H1 (cell line): ENCODE data around the gene BLOC1S4. TPM values are rescaled to one million over a fixed set of nuclear protein-coding genes. Genes with fewer than 3 reads are reported as not detected.

ENCODE experiments used
- CTCF ChIA-PET: fragments of 300-600 bp; sonication (Branson Sonifier 250); formaldehyde crosslinking; loops from one replicate; lab custom pipeline; 2021; ENCODE audit not compliant: partially characterized antibody; lab: Charles Lee
- POLR2A ChIA-PET: fragments of 300-600 bp; sonication (Branson Sonifier 250); formaldehyde crosslinking; loops from one replicate; lab custom pipeline; 2021; ENCODE audit warnings: inconsistent platforms; ENCODE audit not compliant: partially characterized antibody; lab: Charles Lee
- DNase-seq, 2 experiments: peaks; one replicate each; pipeline versions ENCODE4 v3.0.0 to v3.0.0-alpha.2; 2010 to 2022; ENCODE audit warnings: low spot score in 2 of 2, low read depth in 1 of 2, mixed read lengths in 1 of 2
- FAIRE-seq: peaks from 2 replicates; lab custom pipeline; 2011; peaks lifted over from hg19 to GRCh38; lab: Jason Lieb, UNC
- H2AFZ ChIP-seq: 2 replicates; pipeline ENCODE4 v1.8.1; 2012; ENCODE audit warnings: low read length, inconsistent platforms
- H2AK5ac ChIP-seq: 2 replicates; pipeline ENCODE4 v1.6.1; 2013; ENCODE audit warnings: low read depth, low read length
- H2BK120ac ChIP-seq: replicated peaks from 2 replicates; pipeline ENCODE3; 2013; ENCODE audit warnings: low read depth, low read length, inconsistent platforms
- H2BK12ac ChIP-seq: 2 replicates; pipeline ENCODE4 v1.6.1; 2013; ENCODE audit warnings: low read depth, low read length
- H2BK15ac ChIP-seq: 2 replicates; pipeline ENCODE4 v1.6.1; 2013; ENCODE audit warnings: low read length
- H2BK20ac ChIP-seq: 2 replicates; pipeline ENCODE4 v1.6.1; 2013; ENCODE audit warnings: low read length
- H2BK5ac ChIP-seq: 2 replicates; pipeline ENCODE4 v1.6.1; 2013; ENCODE audit warnings: low read depth, low read length
- H3K14ac ChIP-seq: 2 replicates; pipeline ENCODE4 v1.6.1; 2013; ENCODE audit warnings: inconsistent platforms; ENCODE audit not compliant: insufficient read length
- H3K18ac ChIP-seq: 2 replicates; pipeline ENCODE4 v1.6.1; 2013; ENCODE audit warnings: low read length; ENCODE audit errors: extremely low read depth
- H3K23ac ChIP-seq: 2 replicates; pipeline ENCODE4 v1.6.1; 2013; ENCODE audit warnings: inconsistent platforms; ENCODE audit not compliant: insufficient read length
- H3K23me2 ChIP-seq: 2 replicates; pipeline ENCODE4 v1.6.1; 2013; ENCODE audit warnings: low read depth, low read length
- H3K27ac ChIP-seq: 2 replicates; pipeline ENCODE4 v1.6.1; 2011; ENCODE audit warnings: low read depth, low read length, inconsistent platforms
- H3K27me3 ChIP-seq, 4 experiments: replicated peaks in 1 of 4; 1 replicate in 1 of 4; 2 replicates in 3 of 4; pipeline versions ENCODE4 v1.6.1 to v1.8.1; 2011 to 2013; ENCODE audit warnings: low read length in 3 of 4, mild to moderate bottlenecking in 3 of 4, inconsistent platforms in 2 of 4, mixed read lengths in 2 of 4, moderate library complexity in 1 of 4; ENCODE audit not compliant: control insufficient read depth in 3 of 4, insufficient read depth in 3 of 4; ENCODE audit errors: extremely low read depth in 1 of 4
- H3K36me3 ChIP-seq, 4 experiments: 2 replicates each; pipeline versions ENCODE4 v1.6.1 to v1.8.1; 2011 to 2013; ENCODE audit warnings: mild to moderate bottlenecking in 4 of 4, low read length in 3 of 4, moderate library complexity in 2 of 4, control low read depth in 1 of 4, inconsistent platforms in 1 of 4; ENCODE audit not compliant: insufficient read depth in 4 of 4, control insufficient read depth in 2 of 4
- H3K4ac ChIP-seq: replicated peaks from 2 replicates; pipeline ENCODE3; 2013; ENCODE audit warnings: low read length, low read depth, mixed read lengths, inconsistent platforms; ENCODE audit not compliant: insufficient read length
- H3K4me1 ChIP-seq, 4 experiments: replicated peaks in 1 of 4; 1 replicate in 1 of 4; 2 replicates in 3 of 4; pipeline versions ENCODE4 v1.6.1 to v1.8.1; 2011 to 2013; ENCODE audit warnings: low read length in 3 of 4, inconsistent platforms in 2 of 4, mixed read lengths in 1 of 4; ENCODE audit not compliant: insufficient read depth in 4 of 4, control insufficient read depth in 3 of 4
- H3K4me2 ChIP-seq, 2 experiments: 2 replicates each; pipeline versions ENCODE4 v1.6.1 to v1.8.1; 2011 to 2013; ENCODE audit warnings: low read depth in 2 of 2, low read length in 2 of 2, control low read depth in 1 of 2, inconsistent platforms in 1 of 2, mild to moderate bottlenecking in 1 of 2; ENCODE audit not compliant: insufficient read depth in 1 of 2
- H3K4me3 ChIP-seq, 4 experiments: fragments of 200-600, 300-600 bp in 1 of 4; sonication (generic), shearing (Covaris generic), sonication (Bioruptor Twin) in 1 of 4; 2 replicates each; pipeline versions ENCODE4 v1.5.1 to v1.8.1; 2011 to 2016; ENCODE audit warnings: low read length in 4 of 4, low read depth in 3 of 4, control low read depth in 2 of 4, inconsistent platforms in 2 of 4, mild to moderate bottlenecking in 2 of 4, mixed read lengths in 1 of 4, moderate library complexity in 1 of 4; ENCODE audit not compliant: insufficient read depth in 2 of 4; ENCODE audit errors: extremely low read depth in 1 of 4
- H3K56ac ChIP-seq: replicated peaks from 2 replicates; pipeline ENCODE3; 2013; ENCODE audit warnings: low read depth, mild to moderate bottlenecking, mixed read lengths, low read length, inconsistent platforms; ENCODE audit not compliant: insufficient read length
- H3K79me1 ChIP-seq: 2 replicates; pipeline ENCODE4 v1.6.1; 2013; ENCODE audit warnings: low read depth, low read length, control low read depth
- H3K79me2 ChIP-seq, 2 experiments: 2 replicates each; pipeline versions ENCODE4 v1.6.1 to v1.8.1; 2012 to 2013; ENCODE audit warnings: low read length in 2 of 2, mild to moderate bottlenecking in 2 of 2, inconsistent platforms in 1 of 2; ENCODE audit not compliant: insufficient read depth in 2 of 2, control insufficient read depth in 1 of 2
- H3K9ac ChIP-seq, 4 experiments: replicated peaks in 1 of 4; 1 replicate in 1 of 4; 2 replicates in 3 of 4; pipeline versions ENCODE4 v1.6.1 to v1.8.1; 2011 to 2013; ENCODE audit warnings: low read depth in 3 of 4, low read length in 3 of 4, control low read depth in 2 of 4, mild to moderate bottlenecking in 2 of 4, moderate library complexity in 2 of 4, inconsistent platforms in 1 of 4; ENCODE audit errors: extremely low read depth in 1 of 4
- H3K9me3 ChIP-seq, 2 experiments: 2 replicates each; pipeline versions ENCODE4 v1.6.1 to v1.8.1; 2012 to 2013; ENCODE audit warnings: mild to moderate bottlenecking in 2 of 2, moderate library complexity in 2 of 2, control low read depth in 1 of 2, inconsistent platforms in 1 of 2, low read depth in 1 of 2, low read length in 1 of 2, mixed read lengths in 1 of 2; ENCODE audit not compliant: insufficient read depth in 2 of 2
- H4K20me1 ChIP-seq, 2 experiments: replicated peaks in 1 of 2; 2 replicates each; pipeline versions ENCODE3 to v1.8.1; 2011 to 2013; ENCODE audit warnings: inconsistent platforms in 2 of 2, low read length in 2 of 2, mild to moderate bottlenecking in 1 of 2; ENCODE audit not compliant: insufficient read depth in 2 of 2, control insufficient read depth in 1 of 2
- H4K5ac ChIP-seq: 2 replicates; pipeline ENCODE4 v1.6.1; 2013; ENCODE audit warnings: low read length, low read depth, mixed read lengths, inconsistent platforms; ENCODE audit not compliant: insufficient read length
- H4K8ac ChIP-seq: 2 replicates; pipeline ENCODE4 v1.8.0; 2013; ENCODE audit warnings: mild to moderate bottlenecking, moderate library complexity, low read length, inconsistent platforms; ENCODE audit not compliant: insufficient read depth; ENCODE audit errors: extremely low read depth
- H4K91ac ChIP-seq: replicated peaks from 2 replicates; pipeline ENCODE3; 2013; ENCODE audit warnings: low read length, mixed read lengths, inconsistent platforms; ENCODE audit not compliant: insufficient read length
- ASH2L ChIP-seq: fragments of 200-600, 300-600 bp; sonication (generic); IDR thresholded peaks from one replicate; pipeline ENCODE4 v1.7.1; 2017; ENCODE audit warnings: low read length
- JUN ChIP-seq: IDR thresholded peaks from 2 replicates; pipeline ENCODE4 v1.6.1; 2011; ENCODE audit warnings: low read depth, mild to moderate bottlenecking, improper control_type of control experiment, low read length
- MAX ChIP-seq: IDR thresholded peaks from 2 replicates; pipeline ENCODE4 v1.6.1; 2012; ENCODE audit warnings: inconsistent platforms
- PHF8 ChIP-seq: fragments of 200-600 bp; sonication (generic); conservative IDR thresholded peaks from 2 replicates; pipeline ENCODE4 v1.7.1; 2012; ENCODE audit warnings: low read depth, mild to moderate bottlenecking, inconsistent platforms, low read length, moderate library complexity
- POLR2A ChIP-seq, 2 experiments: IDR thresholded peaks; 1 replicate in 1 of 2; 2 replicates in 1 of 2; pipeline ENCODE4 v1.6.1; 2011; ENCODE audit warnings: low read depth in 2 of 2, low read length in 2 of 2, mild to moderate bottlenecking in 2 of 2; ENCODE audit errors: control extremely low read depth in 1 of 2
- RBBP5 ChIP-seq: IDR thresholded peaks from 2 replicates; pipeline ENCODE4 v1.7.1; 2012; ENCODE audit warnings: low read depth, mild to moderate bottlenecking, inconsistent platforms, low read length, moderate library complexity, borderline replicate concordance
- RXRA ChIP-seq: IDR thresholded peaks from 2 replicates; pipeline ENCODE4 v1.6.1; 2011; ENCODE audit warnings: low read depth, mild to moderate bottlenecking, low read length, moderate library complexity; ENCODE audit not compliant: insufficient read depth
- SP2 ChIP-seq: IDR thresholded peaks from 2 replicates; pipeline ENCODE4 v1.6.1; 2012; ENCODE audit warnings: mild to moderate bottlenecking, low read length, inconsistent platforms
- USF2 ChIP-seq: IDR thresholded peaks from 2 replicates; pipeline ENCODE4 v1.6.1; 2011; ENCODE audit warnings: low read length, improper control_type of control experiment
- ZNF274 ChIP-seq: IDR thresholded peaks from 2 replicates; pipeline ENCODE4 v1.7.0; 2012; ENCODE audit warnings: low read length, borderline replicate concordance; ENCODE audit errors: extremely low read depth
- WGBS, 2 experiments: shearing (Covaris generic) in 1 of 2; methylation state at CpG; one replicate each; pipeline versions ENCODE4 v1.1.6 to v1.1.7; 2013 to 2015; ENCODE audit warnings: low lambda C conversion rate in 2 of 2, mixed read lengths in 2 of 2, inconsistent platforms in 1 of 2, low coverage in 1 of 2, missing lambda C conversion rate in 1 of 2; ENCODE audit not compliant: insufficient replicate concordance in 2 of 2, insufficient coverage in 1 of 2, insufficient read length in 1 of 2; ENCODE audit errors: extremely low coverage in 1 of 2, missing lambda C conversion rate in 1 of 2; 5-methylcytosine and 5-hydroxymethylcytosine counted together
- polyA plus RNA-seq, 7 experiments: library from polyadenylated mRNA; depleted of rRNA in 3 of 7; stranded (reverse) in 5 of 7; unstranded in 2 of 7; fragments of >200 nt in 5 of 7; fragments of 200-250 nt in 2 of 7; gene quantifications; 1 replicate in 5 of 7; 2 replicates in 1 of 7; 4 replicates in 1 of 7; pipeline versions ENCODE4 v1.2.1 to v1.2.3, GENCODE V29; 2011 to 2013; ENCODE audit warnings: missing spikeins in 2 of 7, mixed read lengths in 2 of 7
- total RNA-seq: library from RNA; stranded (reverse); fragmentation: NEBNext Ultra II Directional; extraction: Animal tissue kit (Norgen Biotek cat#: 25700); gene quantifications from 2 replicates; pipeline ENCODE4 v1.2.1, GENCODE V29; 2021

BLOC1S4 gene
- total and polyA plus RNA-seq, 2 of the 8 experiments (the other 6 are each of a cell fraction or from before 2014, with no cell fraction given): 19.1 to 27.8 TPM

GRCh38 chr4:6764976-6765620 is 49.1 kb downstream of the BLOC1S4 start:
- Histone ChIP-seq H4K5ac (no peak overlapping the region), H4K91ac (no peak overlapping the region), H2BK5ac (no peak overlapping the region), H2AFZ (no peak overlapping the region), H4K20me1 (no peaks in the 10 kb centered on the region), H3K27me3 (no peaks in the 10 kb centered on the region), H3K27ac (no peak overlapping the region), H3K79me2 (no peaks in the 10 kb centered on the region), H3K14ac (no peak overlapping the region), H3K4me2 (no peak overlapping the region), H4K8ac (no peak overlapping the region), H3K36me3 (no peaks in the 10 kb centered on the region; a peak in 1 of 8 replicates), H3K4me1 (peaks cover 0 to 3% (median 1%) of the 10 kb centered on the region in 4 experiments; a peak in 1 of 7 replicates), H2AK5ac (no peak overlapping the region), H3K4ac (no peak overlapping the region), H3K9ac (no peak overlapping the region), H3K23me2 (no peaks in the 10 kb centered on the region), H3K9me3 (no peaks in the 10 kb centered on the region), H2BK15ac (no peak overlapping the region), H3K18ac (no peak overlapping the region), H3K79me1 (no peaks in the 10 kb centered on the region), H3K4me3 (no peak overlapping the region), H2BK12ac (no peak overlapping the region), H3K56ac (no peak overlapping the region), H3K23ac (no peak overlapping the region), H2BK20ac (no peak overlapping the region), H2BK120ac (no peak overlapping the region)
- ChIA-PET CTCF (interaction anchor here (0.6 to 0.8 kb wide), 2 partner anchors 109 to 187 kb away, joined by 3 to 4 read pairs; no protein-coding TSS in a partner anchor), POLR2A (interaction anchor here (1.9 kb wide), 1 partner anchor 16 kb away, joined by 7 read pairs; no protein-coding TSS in a partner anchor)
- FAIRE-seq: no peak
- DNase-seq: no peak
- TF ChIP-seq SP2 (no peak), RXRA (no peak), ZNF274 (no peak), RBBP5 (no peak), POLR2A (IDR thresholded peaks at IDR 0.05; ENCODE audit: control extremely low read depth in 1 of 2, low read depth in 2 of 2, low read length in 2 of 2) (no peak), MAX (no peak), ASH2L (no peak), PHF8 (no peak), JUN (no peak), USF2 (no peak)
- WGBS, 2 experiments: 86% methylated on average over 11 of the region's 11 CpGs; no CpG with 5 or more reads in 1 of the 2 experiments
